SK-N-SH treated with all-trans-retinoic acid at 6 μM for 48 hours (cell line): ENCODE data around the gene DTNB.

Experiments used
- ATAC-seq: fragments of 200-7000 bp; cut with Tn5 transposase; 3 replicates; pipeline ENCODE4 v1.9.1; 2020; ENCODE audit warnings: mild to moderate bottlenecking, moderate library complexity
- ARNTL ChIP-seq: fragments of 450-650 bp; formaldehyde crosslinking; IDR thresholded peaks from 2 replicates; pipeline ENCODE4 v1.5.0; 2020; ENCODE audit warnings: low read depth, mild to moderate bottlenecking, moderate library complexity, borderline replicate concordance
- BACH2 ChIP-seq: fragments of 250-450 bp; sonication (Bioruptor Pico); IDR thresholded peaks from 2 replicates; pipeline ENCODE4 v1.9.0; 2021; ENCODE audit warnings: mild to moderate bottlenecking, borderline replicate concordance
- CREB5 ChIP-seq: fragments of 250-450 bp; sonication (Bioruptor Pico); IDR thresholded peaks from 2 replicates; pipeline ENCODE4 v1.5.1; 2020; ENCODE audit warnings: low read depth, mild to moderate bottlenecking, moderate library complexity
- CSDC2 ChIP-seq: fragments of 250-450 bp; sonication (Bioruptor Pico); IDR thresholded peaks from 2 replicates; pipeline ENCODE4 v1.5.0; 2020; ENCODE audit warnings: mild to moderate bottlenecking, moderate library complexity
- CSRNP3 ChIP-seq: fragments of 250-450 bp; sonication (Bioruptor Pico); IDR thresholded peaks from 2 replicates; pipeline ENCODE4 v1.5.1; 2021; ENCODE audit warnings: mild to moderate bottlenecking, moderate library complexity
- ESRRG ChIP-seq: fragments of 250-450 bp; sonication (Bioruptor Pico); IDR thresholded peaks from 2 replicates; pipeline ENCODE4 v1.6.1; 2021; ENCODE audit warnings: mild to moderate bottlenecking
- GLIS3 ChIP-seq: fragments of 250-450 bp; sonication (Bioruptor Pico); IDR thresholded peaks from 2 replicates; pipeline ENCODE4 v1.5.0; 2020; ENCODE audit warnings: mild to moderate bottlenecking, moderate library complexity
- ISL1 ChIP-seq: fragments of 250-450 bp; sonication (Bioruptor Pico); IDR thresholded peaks from 2 replicates; pipeline ENCODE4 v2.1.2; 2022; ENCODE audit warnings: mild to moderate bottlenecking, moderate library complexity
- PATZ1 ChIP-seq: fragments of 250-450 bp; sonication (Bioruptor Pico); IDR thresholded peaks from 2 replicates; pipeline ENCODE4 v1.8.0; 2020; ENCODE audit warnings: mild to moderate bottlenecking, moderate library complexity, borderline replicate concordance
- POU6F1 ChIP-seq: fragments of 250-450 bp; sonication (Bioruptor Pico); IDR thresholded peaks from 2 replicates; pipeline ENCODE4 v1.8.0; 2021; ENCODE audit warnings: low read depth, mild to moderate bottlenecking, moderate library complexity, borderline replicate concordance
- RARB ChIP-seq: fragments of 250-450 bp; sonication (Bioruptor Pico); IDR thresholded peaks from 2 replicates; pipeline ENCODE4 v1.8.0; 2021; ENCODE audit warnings: mild to moderate bottlenecking, moderate library complexity
- SNAI2 ChIP-seq: fragments of 250-450 bp; sonication (Bioruptor Pico); IDR thresholded peaks from 2 replicates; pipeline ENCODE4 v1.5.0; 2020; ENCODE audit warnings: mild to moderate bottlenecking, moderate library complexity
- TCF4 ChIP-seq: fragments of 250-450 bp; sonication (Bioruptor Pico); IDR thresholded peaks from 2 replicates; pipeline ENCODE4 v1.8.0; 2021; ENCODE audit warnings: mild to moderate bottlenecking, moderate library complexity, borderline replicate concordance
- TOX ChIP-seq: fragments of 250-450 bp; sonication (Bioruptor Pico); IDR thresholded peaks from 2 replicates; pipeline ENCODE4 v1.8.0; 2021; ENCODE audit warnings: mild to moderate bottlenecking, moderate library complexity, borderline replicate concordance
- TSHZ2 ChIP-seq: fragments of 250-450 bp; sonication (Bioruptor Pico); IDR thresholded peaks from 2 replicates; pipeline ENCODE4 v1.5.0; 2020; ENCODE audit warnings: mild to moderate bottlenecking, moderate library complexity
- ZFP3 ChIP-seq: fragments of 250-450 bp; sonication (Bioruptor Pico); IDR thresholded peaks from 2 replicates; pipeline ENCODE4 v1.5.0; 2020; ENCODE audit warnings: mild to moderate bottlenecking, moderate library complexity
- ZFP30 ChIP-seq: fragments of 450-650 bp; formaldehyde crosslinking; IDR thresholded peaks from 2 replicates; pipeline ENCODE4 v1.5.0; 2022; ENCODE audit warnings: mild to moderate bottlenecking, moderate library complexity
- ZNF565 ChIP-seq: fragments of 450-650 bp; formaldehyde crosslinking; conservative IDR thresholded peaks from 2 replicates; pipeline ENCODE4 v1.5.0; 2020; ENCODE audit warnings: low read depth, mild to moderate bottlenecking, moderate library complexity
- ZNF8 ChIP-seq: fragments of 450-650 bp; formaldehyde crosslinking; IDR thresholded peaks from 2 replicates; pipeline ENCODE4 v1.5.0; 2020; ENCODE audit warnings: mild to moderate bottlenecking, moderate library complexity

DTNB gene

GRCh38 chr2:25333981-25334380 is 339.4 kb downstream of the DTNB start:
- TF ChIP-seq ZFP30 (CRISPR knock-in tag) = no peak
- TF ChIP-seq TOX (CRISPR knock-in tag) = no peak
- TF ChIP-seq CSRNP3 (CRISPR knock-in tag) = no peak
- no peak for TF ChIP-seq SNAI2
- no peak for TF ChIP-seq PATZ1 (CRISPR knock-in tag)
- no peak for TF ChIP-seq ZFP3 (CRISPR knock-in tag)
- no peak for TF ChIP-seq ARNTL (CRISPR knock-in tag)
- no peak for TF ChIP-seq CSDC2 (CRISPR knock-in tag)
- TF ChIP-seq RARB (CRISPR knock-in tag) = no peak
- TF ChIP-seq POU6F1 = no peak
- TF ChIP-seq ESRRG = no peak

GRCh38 chr2:25332571-25332970 is 340.8 kb downstream of the DTNB start:
- ATAC-seq = no peak; the same call in 2 of the 3 replicates
- TF ChIP-seq ZNF565 = no peak
- no peak for TF ChIP-seq TSHZ2 (CRISPR knock-in tag)
- TF ChIP-seq CSRNP3 (CRISPR knock-in tag) = no peak
- TF ChIP-seq ISL1 (CRISPR knock-in tag) = no peak
- no peak for TF ChIP-seq GLIS3 (CRISPR knock-in tag)
- TF ChIP-seq CSDC2 (CRISPR knock-in tag) = no peak
- TF ChIP-seq TOX (CRISPR knock-in tag) = no peak
- TF ChIP-seq PATZ1 (CRISPR knock-in tag) = no peak
- TF ChIP-seq ZFP30 (CRISPR knock-in tag) = no peak
- TF ChIP-seq ZNF8 (CRISPR knock-in tag) = no peak
- no peak for TF ChIP-seq CREB5
- TF ChIP-seq TCF4 (CRISPR knock-in tag) = no peak
- no peak for TF ChIP-seq BACH2 (CRISPR knock-in tag)
- no peak for TF ChIP-seq ESRRG

More at GRCh38 chr2:25333981-25334380, 339.4 kb downstream of the DTNB start:
- ATAC-seq = no peak
